DLD1 (cell line): ENCODE measurements around the gene HOATZ.

Experiments used
- in situ Hi-C: cut with HindIII; loops from 2 replicates; pipeline ENCODE4 v1.10.0; 2017; ENCODE audit warnings: low sequenced_read_pairs

HOATZ gene

DNA sequence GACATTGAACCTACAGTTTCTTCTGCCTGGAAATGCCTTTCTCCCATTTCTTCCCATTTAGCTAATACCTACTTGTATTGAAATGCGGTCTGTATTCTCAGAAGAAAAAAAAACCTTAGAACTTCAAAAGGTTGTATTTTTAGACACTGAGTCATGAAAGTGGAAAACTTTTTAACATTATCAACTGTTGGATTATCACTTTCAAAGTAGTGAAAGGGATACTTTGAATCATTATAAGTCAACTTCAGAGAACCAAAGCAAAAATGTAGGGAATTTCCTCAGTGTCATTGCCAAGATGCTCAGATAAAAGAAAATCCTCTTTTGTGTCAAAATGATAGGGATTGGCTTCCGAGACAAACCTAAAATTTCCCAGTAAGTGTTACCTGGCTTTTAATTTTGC lies 6.6 kb downstream of the HOATZ start:
- in situ Hi-C loops = no loop called here

DNA sequence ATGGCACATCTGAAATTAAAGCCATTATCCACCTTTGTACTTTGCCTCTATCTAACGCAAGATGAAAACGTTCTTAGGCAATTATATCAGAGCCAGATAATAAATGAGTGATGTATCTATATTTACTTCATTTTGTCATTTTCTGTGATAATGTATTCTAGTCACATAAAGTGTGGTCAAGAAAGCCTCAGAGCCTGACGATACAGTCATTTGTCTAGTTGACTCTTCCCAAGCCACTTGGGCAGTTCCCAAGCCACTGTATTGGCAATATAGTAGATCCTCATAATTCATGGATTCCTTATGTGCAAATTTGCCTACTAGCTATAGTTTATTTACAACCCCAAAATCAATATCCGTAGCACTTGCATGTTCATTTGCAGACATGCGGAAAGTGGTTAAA lies 7.8 kb downstream of the HOATZ start:
- in situ Hi-C loops = no loop called here

DNA sequence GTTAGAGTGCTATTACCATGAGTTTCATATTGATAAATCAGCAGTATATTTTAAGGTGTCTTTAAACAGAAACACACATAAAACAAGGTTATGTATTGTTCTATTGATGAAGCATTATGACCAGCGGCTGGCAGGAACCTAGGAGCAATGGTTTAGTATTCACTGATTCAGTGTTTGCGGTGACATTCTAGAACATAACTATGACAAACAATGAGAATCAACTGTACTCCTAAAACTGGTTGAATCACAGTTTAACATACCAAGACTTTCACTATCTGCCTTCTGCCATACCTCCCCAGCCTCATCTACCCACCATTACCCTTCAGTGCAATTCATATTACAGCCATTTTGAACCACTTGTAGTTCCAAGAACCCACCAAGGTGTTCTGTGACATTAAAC lies 8.8 kb downstream of the HOATZ start:
- in situ Hi-C loops = no loop called here

DNA sequence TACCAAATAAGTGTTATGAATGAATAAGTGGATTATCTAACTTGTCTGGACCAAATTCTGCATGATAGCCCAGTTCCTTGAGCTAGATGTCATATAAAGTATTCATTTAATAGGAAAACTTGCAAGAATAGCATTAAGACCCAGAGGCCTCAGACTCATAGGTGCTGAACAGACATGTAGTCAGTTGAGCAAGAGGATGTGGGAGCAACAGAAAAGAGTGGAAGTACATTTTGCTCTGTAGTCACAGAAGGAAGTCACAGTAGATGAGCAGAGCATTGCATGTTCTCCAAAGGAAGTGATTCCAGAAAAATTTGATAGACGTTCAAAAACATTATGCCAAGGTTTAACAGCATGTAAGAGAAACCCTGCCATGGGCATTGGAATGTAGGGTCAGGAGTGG lies 9.5 kb downstream of the HOATZ start:
- in situ Hi-C loops = no loop called here

DNA sequence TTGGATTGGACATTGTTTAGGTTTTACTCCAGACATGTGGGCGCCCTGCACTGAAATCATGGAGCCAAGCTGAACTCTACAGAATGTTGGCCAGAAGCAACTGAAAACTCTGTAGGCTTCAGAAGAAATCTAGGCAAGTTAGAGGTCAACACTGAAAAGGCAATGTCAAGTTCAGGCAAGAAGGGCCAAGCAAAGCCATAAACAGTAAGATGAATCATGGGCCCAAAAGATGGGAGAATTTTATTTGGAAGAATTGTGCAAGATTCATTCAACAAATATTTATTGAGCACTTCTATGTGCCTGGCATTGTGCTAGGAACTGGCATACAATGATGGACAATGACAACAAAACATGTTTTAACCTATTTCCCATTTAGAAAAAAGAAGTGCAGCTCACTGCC lies 10.9 kb downstream of the HOATZ start:
- in situ Hi-C loops = no loop called here

DNA sequence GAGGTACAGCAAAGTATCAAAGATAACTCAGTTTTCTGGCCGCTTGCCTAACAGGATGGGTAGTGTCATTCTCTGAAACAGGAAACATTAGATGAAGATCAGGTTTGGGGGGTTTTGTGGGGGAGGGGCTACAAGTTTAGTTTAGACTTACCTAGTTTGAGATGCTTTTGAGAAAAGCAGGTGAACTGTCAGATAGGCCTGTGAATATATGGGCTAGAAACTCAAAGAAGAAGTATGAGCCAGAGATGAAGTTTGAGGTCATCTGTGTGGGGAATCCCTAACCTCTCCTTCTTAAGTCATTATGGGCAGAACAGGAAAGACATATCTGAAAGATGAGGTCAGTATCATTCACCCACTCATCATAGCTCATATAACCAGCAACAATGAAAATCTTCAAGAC lies 11.9 kb downstream of the HOATZ start:
- in situ Hi-C loops = no loop called here

DNA sequence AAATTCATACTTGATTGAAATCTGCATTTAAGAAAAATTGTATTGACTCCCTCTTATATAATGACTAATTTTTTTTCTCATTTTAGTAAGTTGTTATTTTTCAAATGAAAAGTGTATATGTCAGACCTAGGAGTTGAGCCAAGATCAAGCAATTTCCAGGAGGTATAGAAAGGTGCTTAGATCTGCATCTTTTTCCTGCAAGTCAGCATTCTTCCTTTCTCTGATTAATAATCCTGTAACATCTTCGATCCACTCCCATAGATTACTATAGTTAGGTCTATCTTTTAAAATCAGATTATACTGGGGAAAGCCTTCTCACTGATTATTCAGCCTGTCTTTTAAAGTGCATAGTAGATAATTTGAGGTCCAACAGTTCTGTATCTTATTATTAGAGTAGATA lies 12.7 kb downstream of the HOATZ start:
- in situ Hi-C loops = no loop called here

DNA sequence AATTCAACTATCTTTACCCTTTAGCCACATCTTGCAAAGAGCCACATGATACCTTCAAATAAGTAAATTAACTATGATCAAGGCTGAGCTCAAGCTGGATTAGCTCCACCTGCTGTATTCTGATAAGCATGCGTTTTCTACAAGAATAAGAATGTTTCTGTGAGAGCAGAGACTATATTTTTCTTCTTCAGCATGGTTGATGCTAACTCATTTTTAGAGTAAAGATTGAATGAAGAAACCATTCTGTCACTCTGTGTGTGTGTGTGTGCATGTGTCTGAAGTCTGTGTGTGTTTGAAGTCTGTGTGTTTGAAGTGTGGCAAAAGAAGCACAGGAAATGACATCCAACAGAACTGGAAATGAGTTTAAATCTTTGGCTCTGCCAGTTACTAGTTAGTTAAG lies 14.0 kb downstream of the HOATZ start:
- in situ Hi-C loops = no loop called here

DNA sequence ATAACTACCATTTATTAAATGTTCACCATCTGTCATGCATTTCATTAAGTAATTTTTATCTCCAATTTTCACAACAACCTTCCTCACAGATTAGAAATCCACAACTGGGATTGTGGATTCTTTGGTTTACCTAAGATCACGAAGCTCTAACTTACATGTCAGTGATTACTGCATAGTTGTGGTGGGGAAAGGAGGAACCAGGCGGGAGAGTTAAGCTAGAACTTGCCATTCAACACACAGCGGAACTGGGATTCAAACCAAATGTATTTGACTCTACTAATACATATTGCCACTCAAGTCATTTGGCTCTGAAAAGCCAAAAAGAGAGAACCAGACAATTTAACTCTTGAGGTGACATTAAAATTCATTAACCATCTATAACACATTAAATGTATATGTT lies 15.5 kb downstream of the HOATZ start:
- in situ Hi-C loops = no loop called here

DNA sequence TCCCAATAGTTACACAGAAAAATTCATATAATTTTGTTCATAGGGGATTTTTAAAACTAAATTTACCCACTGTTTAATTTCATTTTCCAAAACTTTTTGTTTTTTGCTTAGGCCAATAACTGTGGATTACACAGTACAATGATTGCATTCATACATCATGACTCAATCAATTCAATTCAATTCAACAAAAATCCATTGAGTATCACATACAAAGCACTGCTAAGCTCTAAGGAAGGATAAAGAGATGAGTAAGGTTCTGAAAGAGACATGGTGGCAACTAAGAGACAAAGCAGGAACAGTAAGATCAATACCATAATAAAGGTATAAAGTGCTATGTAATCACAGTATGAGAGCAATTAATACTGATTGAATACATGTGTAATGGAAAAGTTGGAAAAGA lies 16.6 kb downstream of the HOATZ start:
- in situ Hi-C loops = no loop called here

DNA sequence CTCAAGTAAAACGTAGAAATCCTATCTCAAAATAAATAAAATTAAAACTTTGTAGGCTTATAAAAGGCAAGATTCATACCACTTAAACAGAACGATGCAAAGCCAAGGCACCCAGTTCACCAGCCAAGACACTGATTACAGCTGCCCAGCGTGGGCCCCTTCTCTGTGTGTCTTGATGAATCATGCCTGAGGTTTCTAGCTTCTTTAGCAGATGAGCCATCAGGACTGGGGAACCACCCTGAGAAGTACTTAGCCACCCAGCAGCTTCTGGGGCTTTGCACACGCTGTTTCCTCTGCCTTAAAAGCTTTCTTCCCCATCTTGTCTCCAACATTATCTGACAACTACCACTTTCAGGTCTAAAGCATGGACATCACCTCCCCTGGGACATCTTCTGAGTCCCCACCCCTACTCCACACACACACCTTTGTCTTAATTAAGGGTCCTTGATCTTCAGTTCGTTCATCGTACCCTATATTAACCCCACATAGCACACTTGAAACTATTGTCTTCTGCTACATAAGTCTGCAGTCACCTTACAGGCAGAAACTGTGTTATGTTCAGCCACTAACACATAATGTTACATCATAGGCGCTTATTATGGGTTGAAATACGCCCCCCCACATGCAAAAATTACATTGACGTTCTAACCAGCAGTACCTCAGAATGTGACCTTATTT lies 17.2 kb downstream of the HOATZ start:
- in situ Hi-C loops = no loop called here

DNA sequence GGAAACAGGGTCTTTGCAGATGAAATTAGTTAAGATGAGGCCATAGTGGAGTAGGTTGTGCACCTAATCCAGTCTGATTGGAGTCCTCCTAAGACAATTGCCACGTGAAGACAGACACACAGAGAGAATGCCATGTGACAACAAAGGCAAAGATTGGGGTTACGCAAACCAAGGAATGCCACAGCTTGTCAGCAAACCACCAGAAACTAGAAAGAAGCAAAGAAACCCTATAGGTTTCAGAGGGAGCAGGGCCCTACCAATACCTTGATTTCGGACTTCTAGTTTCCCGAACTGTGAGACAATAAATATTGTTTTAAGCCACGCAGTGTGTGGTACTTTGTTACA lies 17.8 kb downstream of the HOATZ start:
- in situ Hi-C loops = no loop called here

DNA sequence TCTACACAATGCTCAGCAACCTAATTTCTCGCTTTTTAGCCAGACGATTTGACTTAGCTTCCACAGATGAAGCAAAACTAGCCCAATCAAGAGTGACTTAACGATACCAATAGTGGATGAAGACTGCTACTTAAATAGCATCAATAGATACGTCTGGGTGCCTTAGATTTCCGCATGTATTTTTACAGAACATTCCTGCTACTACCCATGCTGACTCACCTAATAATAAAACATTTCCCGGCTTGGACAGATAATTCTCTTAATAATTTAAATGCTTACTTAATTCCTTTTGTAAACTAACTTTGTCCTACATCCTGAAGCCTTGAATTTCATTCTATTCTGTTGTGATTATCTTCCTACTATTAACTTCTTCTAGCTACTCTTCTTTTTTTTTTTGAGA lies 20.7 kb downstream of the HOATZ start:
- in situ Hi-C loops = no loop called here

DNA sequence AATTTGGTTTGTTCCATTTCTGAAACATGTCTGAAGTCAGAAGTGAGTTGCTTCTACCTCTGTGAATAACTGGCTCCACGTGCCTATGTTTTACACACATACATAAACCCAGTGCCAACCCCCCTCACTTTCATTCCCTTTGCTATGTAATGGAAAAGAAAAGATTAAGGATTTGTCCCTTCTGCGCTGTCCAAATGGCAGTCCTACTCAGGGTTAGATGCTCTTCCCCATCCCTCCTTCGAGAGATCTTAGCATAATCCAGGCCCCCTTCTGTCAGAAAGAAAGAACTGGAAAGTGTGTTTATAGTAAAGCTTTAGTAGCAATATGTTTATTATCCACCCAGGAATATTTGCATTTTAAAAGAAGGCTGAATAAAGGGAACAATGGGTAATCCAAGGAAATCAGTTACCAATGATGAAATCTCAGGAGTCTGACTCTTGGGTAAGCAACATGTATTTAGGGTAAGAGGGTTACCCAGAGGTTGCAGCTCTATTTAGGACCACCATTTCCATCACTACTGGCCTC lies 22.8 kb downstream of the HOATZ start:
- in situ Hi-C loops = no loop called here

DNA sequence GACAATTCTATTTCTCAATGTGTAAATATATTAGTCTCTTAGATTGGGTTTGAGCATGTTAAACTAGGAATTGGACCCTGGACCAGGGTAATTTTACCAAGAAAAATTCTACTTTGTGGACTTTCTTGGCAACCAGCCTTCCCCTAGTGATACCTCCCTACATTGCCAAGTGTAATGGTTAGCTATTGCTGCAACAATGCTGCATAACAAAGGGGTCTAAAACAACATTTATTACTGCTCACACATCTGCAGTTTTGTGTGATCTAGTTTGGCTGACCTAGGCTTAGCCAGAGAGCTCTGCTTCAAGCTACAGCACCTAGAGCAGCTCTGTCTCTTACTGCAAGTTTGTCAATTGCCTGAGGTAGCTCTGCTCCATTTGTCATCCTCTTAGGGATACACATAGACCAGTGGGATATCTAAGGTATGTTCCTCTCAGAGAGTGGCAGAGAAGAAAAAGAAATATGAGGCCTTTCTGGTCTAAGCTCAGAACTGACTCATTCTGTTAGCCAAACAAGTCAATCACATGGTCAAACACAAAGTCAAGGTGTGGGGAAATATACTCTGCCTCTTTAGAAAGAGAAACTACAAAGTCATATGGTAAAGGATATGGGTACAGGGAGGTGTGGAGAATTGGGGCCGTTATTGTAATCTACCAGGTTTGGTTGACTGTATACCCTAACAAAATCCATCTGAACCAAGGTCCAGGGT lies 24.0 kb downstream of the HOATZ start:
- in situ Hi-C loops = no loop called here

DNA sequence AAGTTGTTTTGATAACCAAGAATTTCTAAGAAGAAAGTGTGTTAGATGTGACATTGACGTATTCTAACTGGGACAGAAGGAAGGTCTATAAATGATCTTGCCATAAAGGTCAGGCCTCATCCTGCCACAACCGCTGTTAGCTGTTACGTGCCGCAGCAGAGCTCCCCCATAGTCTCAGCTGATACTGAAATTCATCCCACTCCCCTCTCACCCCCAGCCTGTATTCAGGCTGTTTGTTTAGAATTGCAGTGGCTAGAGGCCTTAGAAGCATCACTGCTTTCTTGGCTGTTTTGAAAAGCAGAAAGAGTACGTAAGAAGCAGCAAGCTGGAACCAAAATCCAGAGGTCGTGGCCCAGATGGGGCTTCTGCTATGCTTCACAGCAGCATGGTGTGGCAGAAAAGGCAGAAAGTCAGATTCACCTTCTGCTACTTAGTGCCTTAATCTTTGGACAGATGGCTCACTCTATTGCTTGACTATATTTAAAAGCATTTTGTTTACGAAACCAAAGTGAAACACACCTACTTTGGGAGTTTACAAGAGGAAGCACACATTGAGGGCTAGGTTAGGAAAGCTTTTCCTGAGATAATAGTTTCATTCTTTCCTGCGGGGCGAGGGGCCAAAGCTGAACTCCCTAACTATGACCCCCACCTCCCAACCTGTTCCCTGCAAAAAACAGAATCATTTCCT lies 25.0 kb downstream of the HOATZ start:
- in situ Hi-C loops = no loop called here

DNA sequence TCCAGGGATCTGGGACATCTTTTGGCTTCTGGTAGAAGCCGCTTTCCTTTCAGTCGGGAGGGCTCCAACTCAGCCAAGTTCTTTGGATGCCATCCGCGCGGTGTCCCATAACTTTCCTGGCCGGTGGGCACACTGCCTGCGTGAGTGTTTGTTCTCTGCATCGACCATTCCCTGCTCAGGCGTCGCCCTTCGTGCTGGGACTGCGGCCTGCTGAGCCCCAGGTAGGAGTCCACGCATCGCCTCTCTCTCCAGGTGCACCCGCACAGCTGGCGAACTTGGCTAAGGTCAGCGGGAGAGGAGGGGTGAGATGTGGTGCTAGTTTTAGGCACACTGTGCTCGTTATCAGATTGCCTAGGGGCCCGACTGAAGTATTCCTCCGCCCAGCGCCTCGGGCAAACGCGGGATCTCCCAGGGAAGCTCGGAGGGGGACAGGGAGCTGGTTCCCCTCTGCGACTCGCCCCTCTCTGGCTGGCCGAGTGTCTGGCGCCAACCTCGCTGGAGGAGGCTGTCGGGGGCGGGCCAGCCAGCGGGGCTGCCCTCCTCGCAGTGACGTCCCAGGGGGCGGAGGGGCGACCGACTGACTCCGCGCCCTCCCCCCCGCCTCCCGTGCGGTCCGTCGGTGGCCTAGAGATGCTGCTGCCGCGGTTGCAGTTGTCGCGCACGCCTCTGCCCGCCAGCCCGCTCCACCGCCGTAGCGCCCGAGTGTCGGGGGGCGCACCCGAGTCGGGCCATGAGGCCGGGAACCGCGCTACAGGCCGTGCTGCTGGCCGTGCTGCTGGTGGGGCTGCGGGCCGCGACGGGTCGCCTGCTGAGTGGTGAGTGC lies 25.7 kb downstream of the HOATZ start, which contains the start of gene LAYN:
Gene LAYN, plus strand, starts transcription at position 607 of the 823 bp plus-strand sequence. Its CDS starts 124 bp downstream, at position 731.
- in situ Hi-C loops = no loop called here

DNA sequence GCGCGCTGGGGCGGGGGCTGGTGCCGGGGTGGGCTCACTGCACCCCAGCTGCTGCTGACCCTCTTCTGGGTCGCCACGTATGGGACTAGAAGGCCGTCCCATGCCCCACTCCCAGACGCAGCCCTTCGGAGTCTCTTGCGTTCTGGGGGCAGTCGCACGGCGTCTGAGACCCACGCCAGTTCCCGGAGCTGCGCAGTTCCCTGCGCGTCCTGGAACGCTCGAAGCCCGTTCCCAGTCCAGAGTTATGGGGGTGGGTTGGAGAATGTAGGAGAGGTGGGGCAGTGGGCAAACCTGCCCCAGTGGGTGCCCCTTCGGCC lies 26.3 kb downstream of the HOATZ start:
- in situ Hi-C loops = no loop called here

DNA sequence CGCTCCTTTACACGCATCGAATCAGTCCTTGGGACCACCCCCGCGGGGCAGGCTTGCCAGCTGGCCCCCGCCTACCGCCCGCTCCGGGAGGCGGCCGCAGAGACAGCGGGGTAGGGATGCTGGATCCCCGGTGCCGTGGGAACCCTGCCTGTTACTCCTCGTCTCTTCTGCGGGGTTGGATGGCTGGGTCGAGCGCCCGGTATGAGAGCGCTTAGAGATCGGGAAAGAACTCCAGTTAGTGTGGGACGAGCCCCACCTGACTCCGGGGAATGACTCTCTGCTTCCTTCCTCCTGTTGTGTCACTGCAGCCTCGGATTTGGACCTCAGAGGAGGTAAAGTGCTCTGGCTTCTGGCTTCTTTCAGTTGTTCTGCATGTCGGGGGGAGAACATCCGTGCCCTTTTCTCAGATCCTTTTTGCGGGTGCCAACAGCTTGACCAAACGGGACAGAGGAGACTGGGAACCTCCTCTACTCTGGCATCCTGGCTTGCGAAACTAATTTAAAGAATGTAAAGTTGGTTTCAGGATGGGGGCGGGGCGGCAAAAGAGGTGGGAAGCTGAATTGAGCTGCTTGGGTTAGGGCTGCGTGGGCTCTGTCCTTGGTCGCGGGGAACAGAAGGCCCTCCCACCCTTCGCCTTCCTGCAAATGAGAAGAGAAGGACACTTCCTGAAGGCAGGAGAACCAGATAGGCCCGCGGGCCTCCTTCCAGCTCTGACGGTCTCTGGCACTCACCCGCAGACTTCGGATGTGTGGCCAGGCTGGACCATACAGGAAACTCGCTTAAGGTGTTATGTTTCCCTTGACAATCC lies 26.9 kb downstream of the HOATZ start:
- in situ Hi-C loops = no loop called here

DNA sequence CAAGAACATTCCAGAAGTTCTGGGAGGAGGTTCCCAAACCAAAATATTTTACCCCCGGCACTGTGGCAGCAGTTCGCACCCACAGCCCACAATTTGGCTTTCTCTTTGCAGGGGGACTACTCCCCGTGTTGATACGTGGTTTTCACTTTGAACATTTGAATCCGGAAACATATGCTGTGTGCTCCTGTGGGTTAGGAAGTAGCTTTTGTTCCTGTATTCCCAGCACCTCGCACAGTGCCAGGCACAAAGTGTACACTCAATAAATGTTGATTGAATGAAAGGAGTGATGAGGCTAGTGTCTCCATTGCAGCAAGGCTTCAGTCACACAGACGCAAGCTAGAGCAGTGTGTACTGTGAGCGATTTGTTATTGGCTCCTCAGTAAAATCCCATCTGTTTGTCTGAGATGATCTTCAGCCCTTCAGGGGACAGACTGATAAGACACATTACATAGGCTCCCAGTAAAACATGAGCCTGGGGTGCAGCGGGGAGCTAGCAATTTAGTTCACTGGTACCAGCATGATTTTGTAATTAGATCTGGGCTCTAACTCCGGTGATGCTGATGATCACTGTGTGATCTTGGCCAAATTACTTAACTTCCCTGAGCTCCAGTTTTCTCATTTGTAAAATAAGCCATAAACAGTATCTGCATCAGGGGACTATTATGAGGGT lies 28.2 kb downstream of the HOATZ start:
- in situ Hi-C loops = no loop called here
